Left ventricle myocardium superior (tissue), 1 donor: ENCODE data around the gene GPR151. TPM values are rescaled to one million over a fixed set of nuclear protein-coding genes. Genes with fewer than 3 reads are reported as not detected.

ENCODE experiments used
- ATAC-seq: fragments of 200-7000 bp; cut with Tn5 transposase; one replicate; pipeline ENCODE4 v1.9.1; 2020; ENCODE audit warnings: mild to moderate bottlenecking, moderate library complexity
- DNase-seq: peaks from one replicate; pipeline ENCODE4 v3.0.0-alpha.2; 2020
- intact Hi-C: fragments of 100-400 bp; cut with micrococcal nuclease; formaldehyde crosslinking; loops from one replicate; pipeline ENCODE4 v1.11.0; 2022
- total RNA-seq: library from RNA; stranded (reverse); fragmentation: NEBNext Ultra II Directional; extraction: Animal tissue kit (Norgen Biotek cat#: 25700); gene quantifications from one replicate; pipeline ENCODE4 v1.2.1, GENCODE V29; 2021
- donor health status: DM: no; HTN: yes; CAD: no; lungs with severe emphysema.

GPR151 gene
- total RNA-seq, 1 donor from 2014 or later: not detected

DNA sequence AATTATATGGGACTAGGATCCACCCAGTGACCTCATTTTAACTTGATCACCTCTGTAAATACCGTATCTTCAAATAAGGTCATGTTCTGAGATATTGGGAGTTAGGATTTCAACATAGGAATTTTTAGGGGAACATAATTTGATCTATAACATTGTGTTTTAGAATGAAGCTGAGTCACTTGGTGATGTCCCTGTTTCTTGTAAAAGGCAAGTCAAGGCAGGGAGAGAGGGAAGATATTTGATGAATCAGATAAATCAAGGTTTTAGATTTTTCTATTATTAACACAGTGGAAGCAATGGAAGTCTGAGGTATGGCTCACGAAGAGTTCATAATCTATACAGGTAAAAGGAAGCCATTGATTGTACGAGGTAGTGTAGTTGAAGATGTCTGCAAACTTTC, 11.8 kb upstream of the GPR151 start:
- no peak for ATAC-seq
- DNase-seq: no peak
- intact Hi-C loops: no loop called here

DNA sequence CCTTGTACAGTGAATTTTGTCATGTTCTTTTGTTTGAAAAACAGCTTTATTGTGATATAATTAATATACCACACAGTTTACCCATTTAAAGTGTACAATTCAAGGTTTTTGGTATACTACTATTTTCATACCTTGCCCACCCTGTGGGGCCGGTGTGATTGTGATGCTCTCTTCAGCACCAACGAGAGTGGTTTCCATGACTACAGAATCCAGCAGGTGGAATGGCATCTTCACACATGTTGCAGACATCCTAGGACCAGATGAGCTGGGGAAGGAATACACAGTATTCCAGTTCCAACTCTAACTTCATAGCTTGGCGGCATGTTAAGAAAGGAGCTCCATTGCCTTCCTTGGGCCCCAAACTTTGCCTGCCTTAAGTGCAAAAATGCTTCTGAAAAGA, 7.7 kb upstream of the GPR151 start:
- DNase-seq: no peak
- intact Hi-C loops: no loop called here
- no peak for ATAC-seq

DNA sequence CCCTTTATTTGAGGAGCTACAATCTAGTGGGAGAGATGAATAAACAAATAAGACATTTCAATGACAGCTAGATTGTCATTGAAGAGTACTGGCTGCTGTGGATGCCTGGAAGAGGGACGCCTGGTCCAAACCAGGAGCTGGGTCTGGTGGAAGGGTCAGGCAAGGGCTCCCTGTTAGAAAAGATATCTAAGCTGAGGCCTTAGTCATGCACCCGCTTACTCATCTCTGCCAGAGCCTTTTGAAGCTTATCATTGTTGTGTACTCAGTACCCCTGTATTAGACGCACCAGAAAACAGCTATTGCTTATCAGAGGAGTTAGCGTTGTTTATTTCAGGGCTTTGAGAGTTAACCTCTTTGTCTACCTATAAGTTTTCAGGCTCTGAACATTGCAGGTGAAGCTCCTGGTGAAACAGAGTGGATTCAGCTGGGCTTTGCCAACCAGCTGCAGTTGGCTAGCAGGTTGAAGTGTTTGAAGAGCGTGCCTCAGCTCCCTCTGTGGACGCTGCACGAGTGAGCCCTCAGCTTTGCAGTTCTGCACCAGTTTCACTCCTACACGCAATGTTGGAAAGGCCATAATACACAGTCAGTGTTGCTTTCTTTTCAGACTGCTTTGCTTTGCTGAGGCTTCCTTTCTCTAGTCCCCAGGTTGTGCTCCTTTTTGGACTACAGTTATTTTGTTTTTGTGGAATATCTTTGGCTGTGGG, 5.6 kb upstream of the GPR151 start:
- DNase-seq (no peak), ATAC-seq (no peak)
- intact Hi-C loops: no loop called here

DNA sequence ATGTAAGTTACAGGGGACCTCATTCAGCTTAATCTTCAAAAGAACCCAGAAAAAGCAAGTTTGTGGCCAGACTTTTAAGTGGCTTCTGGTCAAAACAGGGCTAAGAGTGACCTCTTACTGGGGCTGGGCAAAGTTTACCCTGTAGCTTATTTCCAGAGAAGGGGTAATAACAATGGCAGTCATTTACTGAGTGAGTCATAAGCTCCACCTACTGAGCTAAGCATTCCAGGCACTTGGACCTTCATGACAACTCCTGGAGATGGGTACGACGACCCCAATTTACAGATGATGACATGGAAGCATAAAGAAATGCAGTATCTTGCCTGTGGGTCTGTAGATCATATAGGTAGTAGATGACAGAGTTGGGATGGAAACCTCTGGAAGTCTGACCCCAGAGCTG, 4.7 kb upstream of the GPR151 start:
- intact Hi-C loops: no loop called here
- no peak for DNase-seq
- no peak for ATAC-seq

DNA sequence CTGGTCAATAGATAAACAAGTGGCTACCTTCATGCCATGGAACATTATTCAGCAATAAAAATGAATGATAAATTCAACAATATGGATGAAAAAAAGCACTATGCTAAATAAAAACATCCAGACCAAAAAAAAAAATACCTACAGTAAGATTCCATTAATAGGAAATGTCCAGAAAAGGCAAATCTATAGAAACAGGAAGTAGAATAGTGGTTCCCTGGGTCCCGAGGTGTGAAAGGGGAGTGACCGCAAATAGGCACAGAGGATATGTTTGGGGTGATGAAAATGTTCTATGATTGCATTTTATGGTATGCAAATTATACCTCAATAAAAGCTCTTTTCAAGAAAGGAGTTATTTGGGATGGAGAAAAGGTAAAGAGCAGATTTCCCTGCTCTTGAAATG, 3.6 kb upstream of the GPR151 start:
- no peak for DNase-seq
- ATAC-seq: no peak
- intact Hi-C loops: no loop called here

DNA sequence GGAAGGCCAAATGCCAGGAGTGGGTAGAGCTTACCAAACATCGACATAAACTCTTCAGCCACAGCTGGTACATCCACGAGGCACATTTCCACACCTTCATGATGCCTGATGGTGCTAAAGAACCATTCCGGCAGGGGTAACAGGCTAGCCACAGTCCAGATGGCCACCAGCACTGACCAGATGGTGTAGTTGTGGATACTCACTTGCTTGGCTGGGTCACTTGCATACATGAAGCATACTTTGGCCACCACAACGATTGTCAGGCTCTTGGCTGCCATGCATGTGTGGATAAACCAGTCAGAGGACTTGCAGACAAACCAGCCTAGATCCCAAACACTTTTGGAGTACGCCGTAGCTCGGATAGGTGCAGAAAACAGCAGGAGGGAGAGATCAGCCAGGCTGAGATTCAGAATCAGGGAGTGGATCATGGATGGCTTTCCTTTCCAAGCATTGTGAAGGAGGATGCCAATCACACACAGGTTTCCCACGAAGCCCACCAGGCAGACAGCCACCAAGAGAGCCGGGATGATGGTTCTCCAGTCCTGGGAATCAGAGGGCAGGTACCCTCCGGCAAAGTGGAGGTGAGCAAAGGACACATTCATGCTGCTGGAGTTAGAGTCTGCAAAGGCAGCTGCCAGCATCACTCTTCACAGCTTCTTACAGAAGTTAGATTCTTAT, 378 bp downstream of the GPR151 start:
- DNase-seq: no peak
- ATAC-seq: no peak
- intact Hi-C loops: no loop called here

DNA sequence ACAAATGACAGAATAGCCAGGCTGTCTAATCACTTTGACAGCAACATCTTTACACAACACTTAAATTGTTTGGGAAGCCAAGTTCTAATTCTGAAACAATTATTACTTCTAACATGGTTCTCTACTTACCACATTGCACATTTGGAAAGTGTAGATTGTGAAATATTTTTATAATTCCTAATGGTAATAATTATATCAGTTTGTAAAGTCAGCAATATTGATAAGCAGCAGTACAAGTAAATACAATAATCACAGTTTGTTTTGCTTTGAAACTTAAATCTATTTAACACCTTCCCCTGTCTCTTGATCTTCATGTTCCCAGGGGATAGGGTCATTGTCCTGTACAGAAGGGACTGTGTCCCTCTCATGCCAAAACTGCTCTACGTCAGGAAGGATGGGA, 1.4 kb downstream of the GPR151 start:
- no peak for DNase-seq
- intact Hi-C loops: no loop called here
- no peak for ATAC-seq

DNA sequence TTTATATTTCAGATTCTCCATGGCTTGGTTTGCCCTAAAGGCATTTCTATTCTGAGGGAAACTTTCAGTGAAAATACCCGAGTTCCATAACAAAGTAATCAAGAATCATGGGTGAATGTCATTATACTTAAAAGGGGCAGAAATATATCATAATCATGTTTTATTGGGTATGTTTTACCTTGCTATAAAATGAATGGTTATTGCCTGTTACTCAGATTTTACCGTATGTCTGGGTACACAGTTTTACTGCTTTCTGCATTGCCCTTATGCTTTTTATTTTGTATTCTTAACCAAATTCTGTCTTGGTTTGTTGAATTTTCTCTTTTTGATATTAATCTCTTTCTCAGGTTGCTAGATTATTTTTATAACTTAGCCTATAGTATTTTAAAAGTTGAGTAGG, 2.5 kb downstream of the GPR151 start:
- no peak for DNase-seq
- intact Hi-C loops: no loop called here
- no peak for ATAC-seq

DNA sequence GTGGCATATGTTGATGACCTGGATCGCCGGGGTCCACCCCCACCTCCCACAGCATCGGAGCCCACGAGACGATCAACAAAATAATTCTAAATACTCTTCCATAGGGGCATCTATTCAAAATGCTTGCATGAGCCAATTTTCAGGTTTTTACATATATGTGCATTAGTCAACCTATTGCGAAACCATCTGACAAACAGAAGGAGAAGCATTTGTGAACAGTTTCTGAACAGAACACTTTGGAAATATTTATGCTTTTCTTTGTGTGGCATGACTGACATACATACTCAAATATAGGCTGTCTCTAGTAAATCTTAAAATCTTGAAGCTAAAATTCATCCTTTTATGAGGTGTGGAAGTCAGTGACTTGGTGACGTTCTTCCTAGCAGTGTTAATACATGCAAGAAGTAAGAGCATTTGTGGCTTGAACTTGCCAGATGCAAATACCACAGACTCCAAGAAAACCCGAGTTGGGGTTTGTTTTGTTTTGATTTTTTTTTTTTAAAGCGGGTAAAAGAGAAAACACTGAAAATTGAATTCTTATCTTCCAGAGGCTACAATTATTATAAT, 5.3 kb downstream of the GPR151 start:
- DNase-seq (no peak), ATAC-seq (no peak)
- intact Hi-C loops: no loop called here

DNA sequence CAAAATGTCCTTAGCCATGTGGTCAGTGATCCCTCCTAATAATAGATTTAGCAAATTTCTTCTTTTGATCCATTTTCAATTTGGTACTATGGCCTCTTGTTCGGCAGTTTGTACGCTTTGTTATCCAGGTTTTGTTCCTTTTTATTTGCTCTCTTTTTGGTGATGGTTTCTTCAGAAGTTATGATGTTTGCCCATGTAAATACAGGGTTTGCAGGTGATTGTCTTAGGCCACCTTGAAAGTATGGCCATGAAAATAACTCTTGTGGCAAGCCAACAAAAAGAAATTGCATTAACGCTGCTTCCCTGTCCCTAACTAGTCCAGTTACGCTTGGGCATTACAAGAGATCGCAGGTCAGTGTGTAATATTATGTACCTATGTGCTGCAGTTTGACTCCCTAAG, 8.6 kb downstream of the GPR151 start:
- no peak for ATAC-seq
- intact Hi-C loops: no loop called here

DNA sequence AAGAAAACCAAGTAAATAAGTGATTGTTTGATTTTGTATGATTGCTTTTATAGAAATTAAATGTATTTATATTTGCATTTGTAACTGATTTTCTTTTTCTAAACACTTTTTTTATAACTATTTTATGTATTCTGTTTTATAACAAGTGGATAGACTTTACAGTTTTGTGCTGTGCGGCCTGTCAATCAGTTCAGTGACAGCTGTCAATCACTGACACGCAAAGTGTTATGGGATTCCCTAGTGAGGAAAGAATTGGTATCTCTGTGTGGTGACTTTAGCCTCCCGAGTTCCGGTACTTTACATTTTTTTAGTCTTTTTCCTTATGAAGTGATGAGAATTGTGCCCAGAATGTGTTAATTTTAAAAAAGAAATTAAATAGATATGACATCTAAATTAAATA, 16.3 kb downstream of the GPR151 start:
- intact Hi-C loops: no loop called here
- ATAC-seq: no peak
- DNase-seq: no peak

More for the DNA sequence above, 8.6 kb downstream of the GPR151 start:
- no peak for DNase-seq

DNA sequence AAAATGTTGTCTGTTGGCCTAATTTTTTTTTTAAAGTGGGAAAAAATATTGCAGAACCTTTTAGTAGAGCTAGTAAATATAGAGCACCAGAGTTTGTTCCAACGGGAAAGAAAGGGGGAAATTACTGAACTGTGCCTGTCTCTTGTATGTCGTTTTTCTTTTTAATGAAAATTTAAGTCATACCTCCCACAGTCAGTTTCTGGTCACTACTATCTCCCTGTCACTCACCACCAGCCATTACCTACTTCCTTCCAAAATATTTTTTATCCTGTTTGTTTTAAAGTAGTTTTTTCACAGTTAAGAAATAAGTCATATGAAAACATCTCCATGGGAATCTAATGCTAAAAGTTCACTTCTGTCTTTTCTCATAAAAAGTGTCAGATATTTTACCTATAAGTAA, 21.3 kb downstream of the GPR151 start:
- no peak for ATAC-seq
- intact Hi-C loops: no loop called here
- DNase-seq: no peak

DNA sequence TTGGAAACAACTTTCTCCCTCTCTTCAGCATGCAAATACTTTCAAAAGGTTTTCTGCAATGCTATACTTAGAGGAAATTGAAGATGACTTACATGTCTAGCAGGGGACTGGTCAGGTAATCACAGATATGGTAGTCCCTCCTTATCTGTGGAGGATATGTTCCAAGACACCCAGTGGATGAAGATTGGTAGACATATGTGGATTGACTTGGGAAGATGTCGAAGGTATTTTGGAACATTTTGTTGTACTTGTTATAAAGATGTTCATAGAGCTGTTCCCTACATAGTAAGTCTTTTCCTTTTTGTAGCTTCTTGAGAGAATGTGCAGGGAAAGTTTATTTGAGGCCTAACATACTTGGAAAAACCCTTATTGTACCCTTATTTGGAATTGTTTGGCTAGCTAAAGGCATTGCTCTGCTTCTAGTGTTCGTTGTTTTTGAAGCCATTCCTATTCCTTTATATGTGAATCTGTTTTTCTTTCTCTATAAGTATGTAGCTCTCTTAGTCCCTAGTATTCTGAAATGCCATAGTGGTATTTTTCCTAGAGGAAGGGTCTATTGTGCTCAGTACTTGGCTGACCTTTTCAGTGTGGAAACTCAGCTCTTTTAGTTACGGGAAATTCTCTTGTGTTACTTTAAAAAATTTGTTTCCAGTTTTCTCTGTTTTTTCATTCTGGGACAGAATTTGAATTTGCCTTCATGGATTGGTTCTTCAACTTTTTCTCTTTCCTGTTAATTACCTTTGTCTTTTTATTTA, 25.7 kb downstream of the GPR151 start:
- ATAC-seq: no peak
- DNase-seq: no peak
- intact Hi-C loops: no loop called here

DNA sequence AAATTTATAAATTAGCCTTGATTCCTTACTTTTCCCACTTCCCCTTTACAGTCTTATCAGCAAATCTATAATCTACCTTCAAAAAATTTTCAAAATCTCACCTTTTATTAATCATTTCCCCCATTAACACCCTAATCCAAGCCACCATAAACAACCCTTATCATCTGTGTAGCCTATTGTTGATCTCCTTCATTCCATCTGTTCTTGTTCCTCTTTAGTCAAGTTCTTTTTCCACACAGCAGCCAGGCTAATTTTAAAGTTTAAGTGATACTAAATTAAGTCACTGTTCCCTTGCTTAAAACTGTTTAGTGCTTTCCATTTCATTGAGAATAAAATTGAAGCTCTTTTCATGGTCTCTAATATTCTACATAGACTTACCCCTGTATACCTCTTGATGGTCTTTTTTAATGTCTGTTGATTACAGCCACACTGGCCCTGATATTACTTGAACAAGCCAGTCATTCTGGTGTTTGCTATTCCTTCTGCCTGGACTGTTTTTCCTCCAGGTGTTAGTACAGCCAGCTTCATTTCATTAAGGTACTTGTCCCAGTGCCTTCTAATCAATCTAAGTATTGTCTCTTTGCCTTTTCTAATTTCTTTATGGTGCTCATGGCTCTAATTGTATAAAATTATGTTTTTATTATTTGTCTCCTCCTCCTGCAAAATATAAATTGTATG, 31.1 kb downstream of the GPR151 start:
- no peak for DNase-seq
- peak; percentile 89 for ATAC-seq
- intact Hi-C loops: no loop called here

DNA sequence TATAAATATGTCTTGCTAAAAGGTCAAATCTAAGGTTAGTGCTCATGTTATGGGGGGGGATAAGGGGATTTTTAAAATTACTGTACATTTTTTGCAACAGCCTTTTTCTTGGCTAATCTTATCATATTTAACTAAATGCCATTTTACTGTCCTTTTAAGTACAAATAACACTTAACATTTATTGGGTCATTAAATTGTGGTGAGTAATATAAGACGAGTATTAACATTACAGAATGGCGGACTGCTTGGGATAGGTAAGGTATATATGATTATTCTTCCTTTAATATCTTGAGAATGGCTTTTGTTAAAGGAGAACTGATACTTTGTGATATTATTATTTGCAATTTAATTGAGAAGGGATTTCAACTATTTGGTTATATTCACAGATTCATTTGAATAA, 33.2 kb downstream of the GPR151 start:
- DNase-seq (no peak), ATAC-seq (no peak)
- intact Hi-C loops: no loop called here

DNA sequence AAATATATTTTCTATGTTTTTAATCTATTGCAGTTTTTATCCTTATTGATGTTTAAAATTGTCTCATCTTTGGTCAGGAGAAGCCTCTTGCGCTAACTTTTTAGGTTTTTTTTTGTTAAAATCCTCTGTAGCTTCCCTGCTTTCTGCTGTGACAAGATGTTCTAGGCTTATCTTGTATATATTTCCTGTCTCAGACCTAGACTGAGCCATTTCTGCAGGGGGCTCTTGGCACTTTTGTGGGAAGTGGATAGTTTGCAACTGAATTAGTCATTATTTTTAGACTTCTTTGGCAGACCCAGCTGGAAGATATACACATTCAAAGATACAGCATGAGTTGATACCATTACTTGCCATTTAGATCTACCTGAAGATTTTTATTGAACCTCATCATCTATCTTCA, 40.1 kb downstream of the GPR151 start:
- no peak for ATAC-seq
- no peak for DNase-seq
- intact Hi-C loops: no loop called here

DNA sequence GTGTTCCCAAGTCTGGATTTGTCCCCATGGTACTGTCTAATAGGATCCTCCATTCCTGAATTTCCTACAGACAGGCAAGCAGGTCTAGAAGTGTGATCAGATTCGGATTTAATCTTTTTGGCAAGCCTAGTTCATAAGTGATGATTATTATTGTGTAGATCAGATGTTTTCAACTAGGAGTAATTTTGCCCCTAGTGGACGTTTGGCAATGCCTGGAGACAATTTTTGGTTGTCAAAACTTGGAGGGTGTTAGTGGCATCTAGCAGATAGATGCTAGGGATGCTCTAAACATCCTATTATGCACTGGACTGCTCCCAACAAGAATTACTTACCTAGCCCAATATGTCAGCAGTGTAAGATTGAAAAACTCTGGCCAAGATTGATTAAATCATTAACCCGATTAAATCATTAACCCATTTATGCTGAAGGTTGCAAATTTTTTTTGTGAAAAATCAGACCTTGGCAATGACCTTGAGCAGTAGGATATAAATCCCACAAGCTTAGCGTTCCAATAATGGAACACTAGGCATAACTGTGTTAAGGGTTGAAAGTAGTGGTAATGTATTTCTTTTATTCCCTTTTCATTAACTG, 40.7 kb downstream of the GPR151 start:
- DNase-seq (no peak), ATAC-seq (no peak)
- intact Hi-C loops: no loop called here

DNA sequence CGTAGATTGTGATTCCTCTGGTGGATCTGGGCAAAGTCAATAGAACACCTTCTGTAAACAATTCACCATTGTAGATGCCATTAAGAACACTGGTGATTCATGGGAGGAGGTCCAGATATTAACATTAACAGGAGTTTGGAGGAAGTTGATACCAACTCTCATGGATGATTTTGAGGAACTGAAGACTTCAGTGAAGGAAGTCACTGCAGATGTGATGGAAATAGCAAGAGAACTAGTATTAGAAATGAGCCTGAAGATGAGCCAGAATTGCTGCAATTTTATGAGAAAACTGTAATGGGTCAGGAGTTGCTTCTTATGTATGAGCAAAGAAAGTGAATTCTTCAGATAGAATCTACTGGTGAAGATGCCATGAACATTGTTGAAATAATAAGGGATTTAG, 41.9 kb downstream of the GPR151 start:
- no peak for DNase-seq
- no peak for ATAC-seq
- intact Hi-C loops: no loop called here

DNA sequence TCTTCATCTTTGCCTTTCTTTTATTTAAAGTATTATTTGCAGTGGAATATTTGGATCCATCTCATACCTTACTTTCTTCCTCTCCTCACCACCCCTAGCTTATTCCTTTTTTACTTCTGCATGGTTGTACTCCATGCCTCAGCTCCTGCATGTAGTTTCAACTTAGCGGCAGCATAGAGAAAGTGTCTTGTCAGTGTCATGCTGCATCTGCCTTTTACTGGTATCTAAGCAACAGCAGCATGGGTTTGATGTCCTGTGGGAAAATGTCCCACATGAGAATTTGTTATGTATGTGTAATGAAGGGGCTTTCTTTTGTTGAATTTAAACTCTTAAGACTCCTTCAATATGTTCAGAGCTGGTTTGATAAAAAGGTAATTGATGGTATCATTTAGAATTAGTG, 48.2 kb downstream of the GPR151 start:
- ATAC-seq: no peak
- intact Hi-C loops: no loop called here

More for the DNA sequence above, 48.2 kb downstream of the GPR151 start:
- DNase-seq: no peak
